Amygdala (tissue), 56 donors: ENCODE results near the gene PEX19.

Source experiments
- DNase-seq, 56 donors: peaks; one replicate each; lab custom pipeline; 2025; lab: John Stamatoyannopoulos, UW

PEX19 gene

GRCh38 chr1:160282807-160283206 lies 2.1 kb downstream of the PEX19 start:
- DNase-seq = no peak

- no peak for DNase-seq
These were observed 6.9 kb downstream of the PEX19 start for GRCh38 chr1:160277987-160278386.

GRCh38 chr1:160277330-160277729 lies 7.6 kb downstream of the PEX19 start:
- DNase-seq = no peak

- no peak for DNase-seq
These were observed 13.9 kb downstream of the PEX19 start for GRCh38 chr1:160271025-160271424.

GRCh38 chr1:160267284-160267991 lies 17.5 kb downstream of the PEX19 start:
- DNase-seq = no peak

- DNase-seq = no peak
These were observed 20.1 kb downstream of the PEX19 start for GRCh38 chr1:160264795-160265307.

- DNase-seq = peak; percentile 67 to 98 (median 95)
These were observed 22.8 kb downstream of the PEX19 start, which contains the start of gene DCAF8 for GRCh38 chr1:160261893-160262794. TSS of gene DCAF8 (minus strand) at chr1:160262549. CDS start at chr1:160244008, 18,541 bp downstream.

GRCh38 chr1:160261556-160261892 lies 23.4 kb downstream of the PEX19 start:
- DNase-seq = peak in 6 of 56 donors; percentile 11 to 46 (median 26)

GRCh38 chr1:160260406-160261382 lies 24.2 kb downstream of the PEX19 start:
- no peak for DNase-seq

GRCh38 chr1:160258177-160258798 lies 26.6 kb downstream of the PEX19 start:
- no peak for DNase-seq

GRCh38 chr1:160257411-160258015 lies 27.4 kb downstream of the PEX19 start:
- no peak for DNase-seq

GRCh38 chr1:160256396-160257046 lies 28.4 kb downstream of the PEX19 start:
- DNase-seq = no peak

GRCh38 chr1:160255781-160256300 lies 29.1 kb downstream of the PEX19 start:
- no peak for DNase-seq

GRCh38 chr1:160251687-160252526 lies 33.0 kb downstream of the PEX19 start:
- DNase-seq = peak in 49 of 56 donors; percentile 4 to 90 (median 62)

GRCh38 chr1:160251011-160251410 lies 33.9 kb downstream of the PEX19 start:
- no peak for DNase-seq

- no peak for DNase-seq
These were observed 37.9 kb downstream of the PEX19 start for GRCh38 chr1:160247053-160247452.

GRCh38 chr1:160245434-160245833 lies 39.5 kb downstream of the PEX19 start:
- DNase-seq = no peak

- DNase-seq = no peak
These were observed 40.7 kb downstream of the PEX19 start for GRCh38 chr1:160244209-160244608.
